GM18499 (cell line): Measurements from ENCODE around the gene UBE2J2.
"Not testable (repeated sequence)": the region's sequence is repeated elsewhere in the genome, so short reads cannot be mapped to it uniquely, and the experiment has no call there.

ENCODE experiments used
- ATAC-seq: cut with Tn5 transposase; IDR thresholded peaks from one replicate; pipeline ENCODE4 v1.9.1; 2021; ENCODE audit warnings: moderate number of reproducible peaks; ENCODE audit not compliant: insufficient read depth, unreplicated experiment

The UBE2J2 gene

GRCh38 chr1:1273512-1274298 is at the start of gene UBE2J2:
Gene UBE2J2, minus strand, starts transcription at chr1:1273854. Its CDS starts 5,862 bp downstream, at chr1:1267992.
- ATAC-seq, result no peak

DNA sequence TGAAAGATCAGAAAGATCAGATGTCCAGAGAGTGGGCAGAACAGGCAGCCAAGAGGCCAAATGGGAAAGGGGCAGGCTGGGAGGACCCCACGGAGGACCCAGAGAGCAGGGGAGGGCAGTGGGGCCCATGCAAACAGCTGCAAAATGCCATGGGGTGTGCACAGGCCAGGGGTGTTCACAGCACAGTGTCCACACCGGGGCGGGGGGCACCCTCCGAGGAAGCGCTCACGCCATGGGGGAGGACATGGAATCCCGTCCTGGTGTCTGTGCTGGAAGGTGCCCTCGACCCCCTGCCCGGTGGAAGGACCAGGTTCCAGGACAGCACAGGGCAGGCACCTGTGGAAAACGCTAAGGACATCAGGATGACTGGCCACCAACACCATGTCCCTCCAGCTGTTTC is 49.3 kb upstream of the UBE2J2 start:
- ATAC-seq, result no peak

DNA sequence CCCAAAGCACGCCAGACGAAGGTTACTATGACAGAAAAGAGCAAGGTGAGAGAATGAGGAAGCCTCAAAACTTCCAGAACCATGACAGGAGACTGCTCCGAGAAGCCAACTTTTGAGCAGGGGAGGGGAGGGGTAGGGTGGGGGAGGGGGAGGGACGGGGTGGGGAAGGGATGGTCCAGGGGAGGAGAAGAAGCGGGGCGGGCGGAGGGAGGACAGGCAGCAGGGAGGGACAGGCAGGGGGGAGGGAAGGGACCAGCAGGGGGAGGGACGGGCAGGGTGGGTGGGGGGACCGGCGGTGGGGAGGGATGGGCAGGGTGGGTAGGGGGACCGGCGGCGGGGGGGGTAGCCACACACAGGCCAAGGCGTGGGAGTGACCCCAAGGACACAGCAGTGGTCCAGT is 48.8 kb upstream of the UBE2J2 start:
- ATAC-seq, result no peak

DNA sequence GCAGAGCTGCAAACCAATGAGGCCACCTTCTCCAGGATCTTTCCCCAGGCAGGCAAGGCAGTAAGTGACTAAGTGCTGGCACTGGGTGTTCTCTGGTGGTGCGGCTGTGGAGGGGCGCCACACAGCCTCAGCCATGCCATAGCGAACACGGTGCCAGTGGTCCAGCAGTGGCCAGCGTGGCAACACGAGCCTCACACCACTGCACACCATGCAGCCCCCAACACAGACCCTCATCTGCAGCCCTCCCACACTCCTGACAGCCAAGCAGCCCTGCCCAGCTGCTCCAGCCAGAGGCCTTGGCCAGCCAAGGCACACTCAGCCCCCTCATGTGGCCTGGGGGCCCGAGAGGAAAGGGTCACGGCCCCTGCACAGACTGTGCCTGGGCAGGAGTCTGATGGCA is 47.8 kb upstream of the UBE2J2 start:
- ATAC-seq, result no peak

GRCh38 chr1:1320666-1321448 is 47.2 kb upstream of the UBE2J2 start:
- ATAC-seq, result no peak

- no peak for ATAC-seq
Observed at GRCh38 chr1:1319646-1319941, 45.9 kb upstream of the UBE2J2 start.

- no peak for ATAC-seq
Observed at GRCh38 chr1:1318777-1319645, 45.4 kb upstream of the UBE2J2 start.

- no peak for ATAC-seq
Observed at GRCh38 chr1:1318131-1318652, 44.5 kb upstream of the UBE2J2 start.

DNA sequence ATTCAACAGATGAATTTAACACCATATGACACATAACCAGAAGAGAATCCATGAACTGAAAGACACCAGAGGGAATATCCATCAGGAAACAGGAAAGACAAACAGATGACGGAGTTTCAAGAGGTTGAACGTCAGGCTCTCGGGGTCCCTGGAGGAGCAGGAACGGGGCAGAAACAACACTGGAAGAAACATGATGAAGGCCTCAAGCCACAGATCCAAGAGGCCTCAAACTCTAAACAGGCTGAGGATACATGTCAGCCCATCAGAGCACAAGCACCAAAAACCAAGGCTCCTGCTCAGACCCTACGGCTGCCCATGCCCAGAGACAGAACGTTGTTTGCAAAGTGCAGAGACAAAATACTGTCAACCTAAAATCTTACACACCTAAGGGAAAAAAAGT is 43.8 kb upstream of the UBE2J2 start:
- no peak for ATAC-seq

GRCh38 chr1:1316199-1316598 is 42.5 kb upstream of the UBE2J2 start:
- ATAC-seq, result not testable (repeated sequence)

GRCh38 chr1:1315435-1315954 is 41.8 kb upstream of the UBE2J2 start:
- no peak for ATAC-seq

- ATAC-seq, result no peak
Observed at GRCh38 chr1:1314678-1315335, 41.2 kb upstream of the UBE2J2 start.

DNA sequence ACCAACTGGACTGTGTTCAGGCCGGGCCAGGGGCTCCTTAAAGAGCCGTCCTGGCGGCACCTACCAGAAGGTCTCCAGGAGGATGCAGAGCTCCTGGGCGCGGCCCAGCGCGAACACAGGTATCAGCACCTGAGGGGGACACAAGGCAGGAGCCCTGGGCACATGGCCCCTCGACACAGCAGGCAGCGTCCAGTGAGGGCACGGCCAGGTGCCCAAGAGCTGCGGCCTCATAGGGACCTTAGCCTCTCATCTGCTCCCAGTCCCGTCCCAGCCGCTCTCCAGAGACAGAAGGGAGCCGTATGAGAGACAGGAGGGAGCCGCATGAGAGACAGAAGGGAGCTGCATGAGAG is 40.6 kb upstream of the UBE2J2 start:
- no peak for ATAC-seq

GRCh38 chr1:1313500-1314236 is 40.0 kb upstream of the UBE2J2 start:
- ATAC-seq, result no peak

GRCh38 chr1:1312450-1313314 is 39.0 kb upstream of the UBE2J2 start:
- no peak for ATAC-seq

- ATAC-seq, result no peak
Observed at GRCh38 chr1:1311107-1312104, 37.8 kb upstream of the UBE2J2 start.

GRCh38 chr1:1310476-1311053 is 36.9 kb upstream of the UBE2J2 start:
- no peak for ATAC-seq
